T-helper 1 cell treated with Interleukin-12 subunit alpha and Interleukin-12 subunit beta and Interleukin-4 antibody, amounts not matched to agents 30 μg/mL and 1 μg/mL, for 36 hours (primary cell): ENCODE measurements around the gene ARHGDIG.
A peak's percentile ranks its signal among the peaks of the same experiment; 100 is the strongest.
"Not testable (repeated sequence)": the region's sequence is repeated elsewhere in the genome, so short reads cannot be mapped to it uniquely, and the experiment has no call there.

Experiments
- H3K27ac Mint-ChIP-seq: one replicate; pipeline ENCODE4 v1.8.0; 2021; ENCODE audit warnings: mild to moderate bottlenecking, mixed read lengths
- H3K27me3 Mint-ChIP-seq: one replicate; pipeline ENCODE4 v1.8.0; 2021; ENCODE audit warnings: low read depth, mixed read lengths
- H3K36me3 Mint-ChIP-seq: one replicate; pipeline ENCODE4 v1.8.0; 2021; ENCODE audit warnings: low read depth, mixed read lengths
- H3K4me1 Mint-ChIP-seq: one replicate; pipeline ENCODE4 v1.8.0; 2021; ENCODE audit warnings: low read depth, mixed read lengths
- H3K4me3 Mint-ChIP-seq: one replicate; pipeline ENCODE4 v1.8.0; 2021; ENCODE audit warnings: mild to moderate bottlenecking, moderate library complexity, mixed read lengths
- H3K9me3 Mint-ChIP-seq: one replicate; pipeline ENCODE4 v1.8.0; 2021; ENCODE audit warnings: mixed read lengths

Gene ARHGDIG

GRCh38 chr16:258091-258490, 22.3 kb upstream of the ARHGDIG start:
- not testable (repeated sequence) for H3K9me3 Mint-ChIP-seq, H3K27ac Mint-ChIP-seq, H3K4me3 Mint-ChIP-seq, H3K27me3 Mint-ChIP-seq, H3K36me3 Mint-ChIP-seq
- peaks cover 12% of the 10 kb centered on the region for H3K4me1 Mint-ChIP-seq

- Mint-ChIP-seq H3K9me3 (no peaks in the 10 kb centered on the region), H3K4me1 (peaks cover 6% of the 10 kb centered on the region), H3K4me3 (no peak overlapping the region), H3K27ac (no peak overlapping the region), H3K27me3 (no peaks in the 10 kb centered on the region), H3K36me3 (peaks cover 8% of the 10 kb centered on the region)
Measured at GRCh38 chr16:259226-259625, 21.2 kb upstream of the ARHGDIG start.

GRCh38 chr16:259814-260253, 20.6 kb upstream of the ARHGDIG start:
- Mint-ChIP-seq H3K27me3 (no peaks in the 10 kb centered on the region), H3K27ac (no peak overlapping the region), H3K4me1 (peaks cover 6% of the 10 kb centered on the region), H3K9me3 (no peaks in the 10 kb centered on the region), H3K4me3 (no peak overlapping the region), H3K36me3 (peaks cover 8% of the 10 kb centered on the region)

GRCh38 chr16:260326-260725, 20.1 kb upstream of the ARHGDIG start:
- H3K27me3 Mint-ChIP-seq: no peaks in the 10 kb centered on the region
- peaks cover 6% of the 10 kb centered on the region for H3K4me1 Mint-ChIP-seq
- H3K27ac Mint-ChIP-seq: no peak overlapping the region
- H3K36me3 Mint-ChIP-seq: peaks cover 8% of the 10 kb centered on the region
- H3K9me3 Mint-ChIP-seq: no peaks in the 10 kb centered on the region
- no peak overlapping the region for H3K4me3 Mint-ChIP-seq

GRCh38 chr16:261031-261691, 19.2 kb upstream of the ARHGDIG start:
- Mint-ChIP-seq H3K4me3 (no peak overlapping the region), H3K4me1 (peaks cover 1% of the 10 kb centered on the region), H3K36me3 (peaks cover 3% of the 10 kb centered on the region), H3K9me3 (no peaks in the 10 kb centered on the region), H3K27ac (no peak overlapping the region), H3K27me3 (no peaks in the 10 kb centered on the region)

- peaks cover 2% of the 10 kb centered on the region for H3K36me3 Mint-ChIP-seq
- H3K27me3 Mint-ChIP-seq: no peaks in the 10 kb centered on the region
- H3K27ac Mint-ChIP-seq: peak overlapping the region; percentile 36
- H3K4me3 Mint-ChIP-seq: no peak overlapping the region
- H3K4me1 Mint-ChIP-seq: no peaks in the 10 kb centered on the region
- H3K9me3 Mint-ChIP-seq: no peaks in the 10 kb centered on the region
Measured at GRCh38 chr16:262121-262745, 18.2 kb upstream of the ARHGDIG start.

GRCh38 chr16:263182-263774, 17.1 kb upstream of the ARHGDIG start:
- Mint-ChIP-seq H3K27ac (no peak overlapping the region), H3K27me3 (no peaks in the 10 kb centered on the region), H3K4me3 (no peak overlapping the region), H3K4me1 (no peaks in the 10 kb centered on the region), H3K36me3 (peaks cover 2% of the 10 kb centered on the region), H3K9me3 (no peaks in the 10 kb centered on the region)

GRCh38 chr16:263944-264343, 16.4 kb upstream of the ARHGDIG start:
- Mint-ChIP-seq H3K27me3 (no peaks in the 10 kb centered on the region), H3K36me3 (peaks cover 2% of the 10 kb centered on the region), H3K4me3 (no peak overlapping the region), H3K27ac (no peak overlapping the region), H3K9me3 (no peaks in the 10 kb centered on the region), H3K4me1 (no peaks in the 10 kb centered on the region)

GRCh38 chr16:264440-264951, 15.9 kb upstream of the ARHGDIG start:
- Mint-ChIP-seq H3K4me3 (no peak overlapping the region), H3K36me3 (peaks cover 2% of the 10 kb centered on the region), H3K27ac (no peak overlapping the region), H3K9me3 (no peaks in the 10 kb centered on the region), H3K27me3 (no peaks in the 10 kb centered on the region), H3K4me1 (no peaks in the 10 kb centered on the region)

- Mint-ChIP-seq H3K27ac (no peak overlapping the region), H3K27me3 (no peaks in the 10 kb centered on the region), H3K4me1 (no peaks in the 10 kb centered on the region), H3K4me3 (no peak overlapping the region), H3K36me3 (peaks cover 2% of the 10 kb centered on the region), H3K9me3 (no peaks in the 10 kb centered on the region)
Measured at GRCh38 chr16:265002-265529, 15.3 kb upstream of the ARHGDIG start.

GRCh38 chr16:265711-266110, 14.7 kb upstream of the ARHGDIG start:
- Mint-ChIP-seq H3K4me1 (no peaks in the 10 kb centered on the region), H3K4me3 (no peak overlapping the region), H3K9me3 (no peaks in the 10 kb centered on the region), H3K36me3 (peaks cover 2% of the 10 kb centered on the region), H3K27ac (no peak overlapping the region), H3K27me3 (no peaks in the 10 kb centered on the region)

GRCh38 chr16:266258-267164, 13.9 kb upstream of the ARHGDIG start:
- H3K27ac Mint-ChIP-seq: no peak overlapping the region
- no peaks in the 10 kb centered on the region for H3K4me1 Mint-ChIP-seq
- H3K36me3 Mint-ChIP-seq: peaks cover 2% of the 10 kb centered on the region
- H3K9me3 Mint-ChIP-seq: no peaks in the 10 kb centered on the region
- no peaks in the 10 kb centered on the region for H3K27me3 Mint-ChIP-seq
- H3K4me3 Mint-ChIP-seq: no peak overlapping the region

GRCh38 chr16:267562-267961, 12.8 kb upstream of the ARHGDIG start:
- not testable (repeated sequence) for H3K36me3 Mint-ChIP-seq, H3K27me3 Mint-ChIP-seq, H3K27ac Mint-ChIP-seq, H3K4me1 Mint-ChIP-seq, H3K9me3 Mint-ChIP-seq, H3K4me3 Mint-ChIP-seq
